Measurements from ENCODE around the gene DYNLT5. TPM values are rescaled to one million over a fixed set of nuclear protein-coding genes. Genes with fewer than 3 reads are reported as not detected.
A peak's percentile ranks its signal among the peaks of the same experiment; 100 is the strongest.
"Not testable (repeated sequence)": the region's sequence is repeated elsewhere in the genome, so short reads cannot be mapped to it uniquely, and the experiment has no call there.

DYNLT5 gene, protein sequence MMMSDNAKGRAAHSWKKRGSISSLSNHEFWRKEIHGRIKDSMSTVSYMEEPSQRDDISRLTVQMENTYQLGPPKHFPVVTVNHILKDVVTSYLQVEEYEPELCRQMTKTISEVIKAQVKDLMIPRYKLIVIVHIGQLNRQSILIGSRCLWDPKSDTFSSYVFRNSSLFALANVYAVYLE
- 1.6 TPM for total RNA-seq
- long read RNA-seq, partial matches to known transcripts: 1 of 1 reads
- long read RNA-seq, other reads (novel, unspliced or antisense): 0 of 1 reads

DNA sequence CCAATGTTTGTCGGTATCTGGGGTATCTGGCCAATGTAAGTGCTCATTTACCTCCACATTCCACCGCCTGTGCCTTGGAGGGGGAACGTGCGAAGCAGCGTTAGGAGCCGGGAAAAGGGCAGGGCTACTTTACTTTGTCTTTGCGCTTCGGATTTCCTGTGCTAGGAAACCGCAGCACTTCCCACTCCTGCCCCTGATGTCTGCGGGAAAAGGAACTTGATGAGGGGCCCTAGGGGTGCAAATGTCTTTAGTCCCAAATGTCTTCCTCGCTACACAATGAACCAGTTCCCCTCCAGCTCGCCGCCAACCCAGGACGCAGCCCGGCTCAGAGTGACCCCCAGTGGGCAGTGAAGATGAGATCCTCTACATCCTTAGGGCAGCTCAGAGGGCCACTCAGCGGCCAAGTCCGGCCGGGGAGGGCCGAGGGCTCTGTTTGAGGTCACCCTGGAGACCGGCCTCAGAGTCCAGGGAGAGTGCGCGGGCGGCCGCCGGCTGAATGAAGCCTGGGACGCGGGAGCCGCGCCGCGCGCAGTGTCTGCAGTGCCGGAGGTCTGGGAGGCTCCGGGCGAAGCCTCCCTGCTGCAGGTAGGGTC lies at the start of gene DYNLT5:
Gene DYNLT5, plus strand, starts transcription at position 460 of the 593 bp plus-strand sequence. CDS start 2,200 bp downstream, outside the sequence.
- intact Hi-C loops (cut with DNase I): no loop called here
- DNase-seq (ENCODE audit: missing footprints) (peak; percentile 88), ATAC-seq (peak; percentile 87)

DNA sequence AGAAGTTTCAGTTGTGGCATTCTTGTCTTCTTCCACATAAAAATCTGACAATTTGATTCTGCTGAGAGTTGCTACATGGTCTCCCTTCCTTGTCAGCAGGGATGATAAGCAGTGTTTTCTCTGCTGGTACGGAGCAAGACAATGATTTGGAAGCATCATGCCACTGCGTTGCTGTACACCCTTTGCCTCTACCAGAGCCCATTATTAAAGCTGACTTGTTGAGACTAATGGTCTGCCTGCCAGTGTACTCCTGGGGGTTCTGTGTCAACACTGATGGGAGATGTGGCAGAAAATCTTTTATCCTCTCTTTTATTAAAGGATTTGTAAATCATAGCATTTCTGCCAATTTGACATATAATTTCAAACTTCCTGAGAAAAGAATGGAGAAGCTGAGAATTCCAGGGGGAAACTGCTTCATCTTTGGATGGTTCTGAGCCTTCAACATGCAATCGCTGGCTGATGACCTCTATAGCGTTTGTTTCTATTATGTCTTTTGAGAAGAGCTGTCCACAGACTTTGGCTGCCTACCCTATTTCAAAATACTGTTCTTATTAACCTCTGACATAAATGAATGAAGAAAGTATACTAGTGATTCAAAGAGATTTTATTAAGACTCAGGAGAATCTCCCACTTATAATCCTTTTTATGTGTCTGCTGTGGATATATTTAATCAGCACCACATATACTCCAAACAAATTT lies 47.9 kb upstream of the DYNLT5 start:
- intact Hi-C loops (cut with DNase I): no loop called here
- ATAC-seq: no peak
- no peak for DNase-seq (ENCODE audit: missing footprints)

DNA sequence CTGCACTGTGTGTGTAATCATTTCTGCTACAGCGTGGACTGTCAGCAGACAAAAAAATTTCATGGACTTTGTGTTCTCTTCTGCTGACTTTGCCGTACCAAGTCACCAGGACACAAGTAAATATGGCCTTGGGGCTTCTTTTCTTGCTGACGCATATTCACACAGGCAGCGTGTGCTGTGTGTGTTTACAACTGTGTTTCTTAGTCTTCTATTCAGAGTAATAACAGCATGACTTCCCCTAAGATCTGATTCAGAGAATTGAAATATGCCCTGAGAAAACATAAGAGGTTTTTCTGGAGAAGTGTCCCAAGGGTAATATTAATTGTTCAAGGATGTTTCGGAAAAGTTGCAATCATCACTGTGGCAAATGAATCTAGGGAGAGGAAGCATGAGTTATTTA lies 47.1 kb upstream of the DYNLT5 start:
- ATAC-seq (no peak), DNase-seq (ENCODE audit: missing footprints) (no peak)
- intact Hi-C loops (cut with DNase I): no loop called here

DNA sequence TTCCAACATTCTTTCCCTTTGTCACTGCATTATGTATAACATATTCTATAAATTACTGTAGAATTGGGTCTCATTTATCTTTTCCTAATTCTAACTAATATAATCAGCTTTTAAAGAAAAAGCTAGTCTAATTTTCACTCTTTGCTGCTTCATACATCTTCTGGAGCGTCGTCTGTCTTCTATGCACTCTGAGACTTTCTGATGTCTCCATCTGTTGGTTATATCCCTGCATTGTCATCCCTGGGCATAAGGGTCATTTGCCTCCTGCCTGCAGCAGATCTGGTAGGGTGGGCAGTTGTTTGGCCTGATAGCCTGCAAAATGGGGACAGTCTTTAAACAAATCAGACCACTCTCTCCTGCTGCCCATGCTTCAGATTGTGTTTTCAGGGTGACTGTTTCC lies 40.8 kb upstream of the DYNLT5 start:
- DNase-seq (ENCODE audit: missing footprints) (no peak), ATAC-seq (no peak)
- intact Hi-C loops (cut with DNase I): no loop called here

DNA sequence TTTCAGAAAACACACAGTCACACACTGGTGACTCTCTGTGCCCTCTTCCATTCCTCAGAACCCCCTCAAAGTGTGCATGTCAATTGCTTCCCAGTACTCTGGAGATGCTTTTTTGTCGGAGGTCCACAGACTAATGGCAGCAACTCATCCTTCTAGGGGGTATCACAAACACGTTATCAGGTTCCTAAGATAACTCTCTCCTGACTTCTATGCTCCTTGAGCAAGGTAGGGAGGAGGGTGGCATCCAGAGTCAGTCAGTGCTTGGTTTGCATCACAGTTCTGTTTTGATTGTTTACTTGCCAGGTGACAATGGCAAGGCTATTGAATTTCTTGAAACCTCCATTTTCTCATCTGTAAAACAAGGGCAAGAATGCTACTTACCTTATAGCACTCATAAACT lies 39.4 kb upstream of the DYNLT5 start:
- intact Hi-C loops (cut with DNase I): no loop called here
- ATAC-seq (no peak), DNase-seq (ENCODE audit: missing footprints) (no peak)

DNA sequence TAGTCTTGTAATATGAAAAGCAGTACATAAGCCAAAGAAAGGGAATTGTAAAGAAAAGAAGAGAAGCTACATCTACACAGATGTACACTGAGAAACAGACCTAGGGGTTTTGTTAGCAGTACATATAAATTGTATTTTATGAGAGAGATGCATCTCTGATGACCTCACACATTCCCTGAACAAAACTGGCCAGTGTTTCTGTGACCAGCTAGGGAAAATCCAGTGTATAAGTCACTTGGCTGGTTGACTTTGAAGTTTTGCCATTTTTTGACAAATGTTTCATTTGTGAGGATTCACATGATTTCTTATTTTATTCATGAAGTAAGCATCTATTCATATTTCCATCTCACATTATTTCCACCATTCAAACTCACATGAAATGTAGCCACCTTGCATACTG lies 28.3 kb upstream of the DYNLT5 start:
- DNase-seq (ENCODE audit: missing footprints): no peak
- ATAC-seq: no peak
- intact Hi-C loops (cut with DNase I): loop anchor here (10.0 kb wide), 2 partner anchors 219 to 469 kb away; no protein-coding TSS in a partner anchor

DNA sequence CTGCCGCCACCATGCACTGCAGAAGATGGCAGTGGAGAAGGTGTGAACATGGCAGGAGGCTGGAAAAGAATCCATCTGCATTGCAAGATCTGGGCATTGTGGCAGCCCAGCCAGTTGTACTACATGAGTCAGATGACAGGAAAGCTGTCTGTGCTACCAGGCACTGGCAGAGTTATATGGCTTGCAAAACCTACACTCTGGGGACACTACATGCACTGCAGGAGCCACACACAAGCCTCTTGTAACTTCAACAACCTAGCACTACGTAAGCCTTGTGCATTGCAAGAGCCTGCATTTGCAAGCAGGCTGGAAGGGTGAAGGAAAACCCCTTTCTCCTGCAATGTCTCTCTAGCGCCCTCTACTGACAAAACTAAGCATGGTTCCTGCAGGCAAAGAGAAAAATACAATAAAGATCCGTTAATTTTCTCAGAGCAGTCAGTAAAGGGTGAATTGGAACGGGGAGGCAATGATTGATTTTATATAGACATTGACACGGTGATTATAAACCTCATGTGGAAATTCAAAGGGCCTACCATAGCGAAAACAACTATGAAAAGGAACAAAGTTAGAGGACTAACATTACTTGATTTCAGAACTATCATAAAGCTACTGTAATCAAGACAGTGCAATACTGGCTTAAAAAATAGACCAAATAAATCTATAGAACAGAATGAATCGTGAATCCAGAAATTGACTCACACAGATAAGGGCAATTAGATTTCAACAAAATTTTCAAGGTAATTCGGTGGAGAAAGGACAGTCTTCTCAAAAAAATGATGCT lies 26.2 kb upstream of the DYNLT5 start:
- ATAC-seq (peak; percentile 64), DNase-seq (ENCODE audit: missing footprints) (no peak)
- intact Hi-C loops (cut with DNase I): loop anchor here (5.0 to 10.0 kb wide), 4 partner anchors 221 to 769 kb away; no protein-coding TSS in a partner anchor

DNA sequence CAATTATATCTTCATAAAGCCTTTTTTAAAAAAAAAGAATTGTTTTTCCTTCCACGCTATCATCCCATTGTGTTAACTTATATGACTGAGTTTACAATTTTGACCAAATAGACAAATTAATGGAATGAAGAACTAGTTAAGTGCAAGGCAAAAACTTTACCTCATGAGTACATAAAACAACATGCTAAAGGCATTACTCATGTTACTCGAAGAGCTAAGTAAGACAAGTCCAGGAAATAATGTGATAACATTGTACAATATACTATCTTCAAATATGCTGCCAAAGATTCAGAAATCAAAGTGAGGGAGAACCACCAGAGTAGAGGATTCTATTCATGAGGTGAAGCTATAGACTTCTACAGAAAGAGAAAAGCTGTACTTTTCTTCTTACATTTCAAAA lies 24.2 kb upstream of the DYNLT5 start:
- intact Hi-C loops (cut with DNase I): loop anchor here (5.0 to 10.0 kb wide), 4 partner anchors 223 to 771 kb away; no protein-coding TSS in a partner anchor
- ATAC-seq (no peak), DNase-seq (ENCODE audit: missing footprints) (no peak)

DNA sequence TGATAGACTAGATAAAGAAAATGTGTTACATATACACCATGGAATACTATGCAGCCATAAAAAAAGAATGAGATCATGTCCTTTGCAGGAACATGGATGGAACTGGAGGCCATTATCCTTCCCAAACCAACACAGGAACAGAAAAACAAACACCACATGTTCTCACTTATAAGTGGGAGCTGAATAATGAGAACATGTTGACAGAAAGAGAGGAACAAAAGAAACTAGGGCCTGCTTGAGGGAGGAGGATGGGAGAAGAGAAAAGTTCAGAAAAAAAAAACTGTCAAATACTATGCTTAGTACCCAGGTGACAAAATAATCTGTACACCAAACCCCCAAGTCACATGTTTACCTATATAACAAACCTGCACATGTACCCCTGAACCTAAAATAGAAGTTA lies 23.5 kb upstream of the DYNLT5 start:
- not testable (repeated sequence) for ATAC-seq; DNase-seq (ENCODE audit: missing footprints)
- intact Hi-C loops (cut with DNase I): loop anchor here (5.0 to 10.0 kb wide), 4 partner anchors 224 to 771 kb away; no protein-coding TSS in a partner anchor

DNA sequence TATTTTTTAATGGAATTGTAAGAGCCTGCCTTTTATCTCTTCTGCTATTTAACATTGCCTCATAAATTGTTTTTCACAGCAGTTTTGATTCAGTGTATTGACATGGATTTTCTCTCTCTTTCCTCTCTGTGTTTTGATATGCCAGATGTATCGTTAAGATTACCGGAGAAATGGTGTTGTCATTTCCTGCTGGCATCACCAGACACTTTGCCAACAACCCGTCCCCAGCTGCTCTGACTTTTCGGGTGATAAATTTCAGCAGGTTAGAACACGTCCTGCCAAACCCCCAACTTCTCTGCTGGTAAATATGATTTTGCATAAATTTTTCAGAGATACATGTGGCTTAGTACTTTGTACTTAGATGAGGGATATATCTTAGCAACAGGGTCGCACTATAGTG lies 23.1 kb upstream of the DYNLT5 start:
- no peak for ATAC-seq
- intact Hi-C loops (cut with DNase I): loop anchor here (5.0 to 10.0 kb wide), 4 partner anchors 224 to 772 kb away; no protein-coding TSS in a partner anchor
- DNase-seq (ENCODE audit: missing footprints): no peak

DNA sequence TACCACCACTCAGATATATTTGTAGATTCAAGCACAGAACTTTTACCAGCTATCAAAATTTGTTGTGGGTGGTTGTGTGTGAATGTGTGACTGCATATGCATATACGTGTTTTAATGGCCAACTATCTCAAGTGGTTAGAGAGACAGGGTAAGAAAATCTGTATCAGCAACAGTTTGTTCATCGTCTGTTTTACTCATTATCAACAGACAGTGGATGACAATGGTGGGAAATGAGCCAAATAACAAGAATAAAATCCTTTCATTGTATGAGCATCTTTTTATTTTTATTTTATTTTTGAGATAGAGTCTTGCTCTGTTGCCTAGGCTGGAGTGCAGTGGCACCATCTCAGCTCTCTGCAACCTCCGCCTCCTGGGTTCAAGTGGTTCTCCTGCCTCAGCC lies 22.7 kb upstream of the DYNLT5 start:
- ATAC-seq (no peak), DNase-seq (ENCODE audit: missing footprints) (no peak)
- intact Hi-C loops (cut with DNase I): loop anchor here (5.0 to 10.0 kb wide), 4 partner anchors 225 to 772 kb away; no protein-coding TSS in a partner anchor

DNA sequence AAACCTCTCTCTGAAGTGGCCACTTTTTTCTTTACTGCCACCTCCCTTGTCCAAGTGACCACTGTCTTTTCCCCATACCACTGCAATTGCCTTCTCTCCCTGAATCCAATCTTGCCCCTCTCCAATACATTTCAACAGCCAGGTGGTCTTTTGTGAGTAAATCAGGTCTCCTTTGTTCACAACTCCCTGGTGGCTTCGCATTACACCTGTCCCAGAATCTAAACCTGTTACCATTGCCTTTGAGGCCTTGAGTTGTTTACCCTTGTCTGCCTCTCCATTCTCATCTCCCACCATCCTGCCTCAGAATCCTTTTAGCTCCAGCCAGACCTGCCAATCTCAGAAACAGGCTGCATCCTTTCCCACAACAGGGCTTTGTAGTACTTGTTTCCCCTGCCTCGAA lies 21.8 kb upstream of the DYNLT5 start:
- intact Hi-C loops (cut with DNase I): no loop called here
- DNase-seq (ENCODE audit: missing footprints) (no peak), ATAC-seq (no peak)

DNA sequence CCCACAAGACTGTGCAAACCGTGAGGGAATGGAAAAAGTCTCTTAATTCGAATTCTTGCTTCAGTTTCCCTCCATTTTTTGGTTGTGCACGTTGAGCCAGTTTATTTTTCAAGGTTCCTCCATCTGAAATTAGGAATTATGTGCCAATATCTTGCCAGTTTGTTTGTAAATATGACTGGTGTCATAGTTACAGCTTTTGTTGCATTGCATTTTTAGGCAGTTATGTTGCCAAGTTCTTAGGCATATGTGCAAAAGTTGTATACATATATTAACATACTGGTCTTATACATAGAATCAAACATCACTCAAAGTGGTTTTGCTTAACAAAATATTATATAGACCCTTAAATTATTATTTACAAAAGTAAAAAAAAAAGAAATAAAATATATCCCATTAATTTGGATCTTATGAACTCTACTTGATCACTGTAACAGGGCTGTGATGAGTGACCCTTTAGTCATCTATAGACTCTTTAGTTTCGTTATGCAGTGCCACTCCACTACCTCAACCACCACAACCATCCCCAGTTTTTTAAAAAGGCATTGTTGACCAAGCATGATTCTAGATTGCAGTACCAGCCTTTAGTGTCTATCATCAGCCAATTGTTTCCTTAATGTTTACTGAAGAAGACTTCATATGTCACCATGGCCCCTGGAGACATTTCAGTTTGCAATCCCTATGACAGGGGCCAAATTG lies 20.9 kb upstream of the DYNLT5 start:
- intact Hi-C loops (cut with DNase I): no loop called here
- ATAC-seq: no peak
- DNase-seq (ENCODE audit: missing footprints): no peak

DNA sequence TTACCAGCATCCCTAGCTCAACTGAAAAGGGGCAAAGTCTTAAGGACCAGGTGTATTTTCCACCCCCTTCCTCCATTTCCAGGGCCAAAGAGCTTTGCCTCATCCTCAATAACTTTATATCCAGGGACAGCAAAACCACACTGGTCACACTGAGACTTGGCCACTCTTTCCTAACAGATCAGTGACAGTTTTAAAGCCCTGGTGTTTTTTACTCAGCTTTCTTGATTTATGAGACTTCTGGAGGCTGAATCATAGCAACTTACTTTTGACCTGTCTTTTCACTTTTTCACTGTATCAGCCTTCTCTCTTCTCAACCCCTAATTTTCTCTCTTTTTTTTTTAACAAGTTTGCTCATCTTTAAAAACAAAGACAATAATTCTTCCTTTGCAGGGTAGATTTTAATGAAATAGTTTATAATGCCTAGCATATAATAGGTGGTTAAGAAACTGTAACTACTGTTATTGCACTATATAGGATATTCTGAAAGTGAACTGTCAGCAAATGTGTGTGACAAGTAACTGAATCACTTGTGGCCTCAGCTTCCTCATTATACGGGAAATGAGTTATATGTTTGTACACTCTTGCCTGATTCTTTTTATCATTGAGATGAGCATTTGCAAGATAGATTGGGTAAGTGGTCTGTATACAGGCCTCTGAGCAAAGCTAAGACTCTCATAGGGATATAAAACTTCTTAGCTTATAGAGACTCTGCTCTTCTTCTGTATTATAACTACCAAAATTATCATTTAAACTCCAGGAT lies 19.7 kb upstream of the DYNLT5 start:
- DNase-seq (ENCODE audit: missing footprints) (no peak), ATAC-seq (no peak)
- intact Hi-C loops (cut with DNase I): no loop called here

DNA sequence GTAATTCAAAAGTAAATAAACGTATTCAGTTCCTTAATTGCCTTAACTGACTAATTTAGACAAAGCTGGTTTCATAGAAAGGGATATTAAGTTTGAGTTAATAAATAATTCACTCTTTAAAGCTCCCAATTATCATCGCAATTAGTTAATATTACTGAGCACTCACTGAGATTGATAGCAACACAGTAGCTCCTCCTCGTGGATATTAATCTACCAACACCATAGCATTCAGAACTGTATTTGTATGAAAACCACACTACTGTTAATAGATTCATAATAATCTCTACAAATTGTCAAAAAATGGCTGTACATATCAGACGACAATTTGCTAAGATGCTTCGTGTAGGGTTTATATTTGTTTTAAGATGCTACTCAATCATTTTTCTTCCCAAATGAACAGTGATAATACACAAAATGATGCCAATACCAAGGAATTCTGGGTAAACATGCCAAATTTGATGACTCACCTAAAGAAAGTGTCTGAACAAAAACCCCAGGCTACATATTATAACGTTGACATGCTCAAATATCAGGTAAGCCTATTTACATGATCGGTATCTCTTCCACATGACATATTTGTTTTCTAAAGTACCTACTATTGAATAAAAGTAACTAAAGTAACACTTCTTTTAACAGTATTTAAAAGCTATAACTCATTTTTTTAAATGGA lies 18.8 kb upstream of the DYNLT5 start:
- intact Hi-C loops (cut with DNase I): no loop called here
- DNase-seq (ENCODE audit: missing footprints) (no peak), ATAC-seq (no peak)

DNA sequence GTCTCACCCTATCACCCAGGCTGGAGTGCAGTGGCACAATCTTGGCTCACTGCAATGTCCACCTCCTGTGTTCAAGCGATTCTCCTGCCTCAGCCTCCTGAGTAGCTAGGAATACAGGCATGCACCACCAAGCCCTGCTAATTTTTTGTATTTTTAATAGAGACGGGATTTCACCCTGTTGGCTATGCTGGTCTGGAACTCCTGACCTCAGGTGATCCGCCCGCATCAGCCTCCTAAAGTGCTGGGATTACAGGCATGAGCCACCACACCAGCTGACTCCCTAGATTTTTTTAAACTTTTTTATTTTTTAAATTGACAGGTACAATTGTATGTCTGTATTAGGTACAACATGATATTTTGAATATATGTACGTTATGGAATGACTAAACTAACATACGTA lies 17.7 kb upstream of the DYNLT5 start:
- ATAC-seq; DNase-seq (ENCODE audit: missing footprints); intact Hi-C loops (cut with DNase I): not testable (repeated sequence)

DNA sequence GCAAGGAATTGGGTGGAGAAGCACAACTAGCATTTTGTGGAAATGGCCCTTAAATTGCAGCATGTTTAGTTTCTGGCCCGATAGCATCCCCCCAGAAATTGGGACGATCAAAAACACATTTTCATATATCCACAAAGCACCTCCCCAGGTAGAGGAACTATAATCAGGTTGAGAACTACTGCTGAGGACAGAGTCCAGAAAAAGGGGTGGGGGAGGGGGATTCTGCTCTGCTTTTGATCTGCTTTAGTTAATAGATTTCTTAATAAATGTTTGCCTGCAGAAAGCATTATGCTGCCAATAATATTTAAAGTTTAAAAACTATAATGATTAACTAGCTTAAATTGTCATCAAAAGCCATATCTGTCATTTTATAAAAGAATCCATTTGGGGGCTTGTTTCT lies 14.4 kb upstream of the DYNLT5 start:
- DNase-seq (ENCODE audit: missing footprints) (no peak), ATAC-seq (no peak)
- intact Hi-C loops (cut with DNase I): no loop called here

All from Right ventricle myocardium inferior (tissue), 1 donor.